GM21526 (cell line): ENCODE results near the gene RHBDL1.
"Not testable (repeated sequence)": the region's sequence is repeated elsewhere in the genome, so short reads cannot be mapped to it uniquely, and the experiment has no call there.

Source experiments
- ATAC-seq: cut with Tn5 transposase; IDR thresholded peaks from one replicate; pipeline ENCODE4 v1.9.1; 2021; ENCODE audit warnings: moderate library complexity; ENCODE audit not compliant: unreplicated experiment, low FRiP score

The RHBDL1 gene

GRCh38 chr16:684071-684794 lies 8.8 kb downstream of the RHBDL1 start, which contains the start of gene JMJD8:
TSS of gene JMJD8 (minus strand) at chr16:684334. CDS start at chr16:684319, 15 bp downstream.
- ATAC-seq, result peak; percentile 49

GRCh38 chr16:684961-685696 lies 9.7 kb downstream of the RHBDL1 start:
- no peak for ATAC-seq

GRCh38 chr16:685967-686366 lies 10.5 kb downstream of the RHBDL1 start:
- ATAC-seq, result no peak

- ATAC-seq, result no peak
Measured at GRCh38 chr16:686459-687260, 11.2 kb downstream of the RHBDL1 start.

- no peak for ATAC-seq
Measured at GRCh38 chr16:687499-687898, 12.0 kb downstream of the RHBDL1 start.

- no peak for ATAC-seq
Measured at GRCh38 chr16:689175-689897, 13.9 kb downstream of the RHBDL1 start.

- not testable (repeated sequence) for ATAC-seq
Measured at GRCh38 chr16:691242-691641, 15.8 kb downstream of the RHBDL1 start.

GRCh38 chr16:692356-693108 lies 17.1 kb downstream of the RHBDL1 start:
- no peak for ATAC-seq

- no peak for ATAC-seq
Measured at GRCh38 chr16:693364-693763, 17.9 kb downstream of the RHBDL1 start.

- no peak for ATAC-seq
Measured at GRCh38 chr16:693766-694165, 18.3 kb downstream of the RHBDL1 start.

- ATAC-seq, result no peak
Measured at GRCh38 chr16:694187-694862, 18.9 kb downstream of the RHBDL1 start.

GRCh38 chr16:694863-695354 lies 19.4 kb downstream of the RHBDL1 start:
- ATAC-seq, result no peak

- ATAC-seq, result no peak
Measured at GRCh38 chr16:695355-696089, 20.1 kb downstream of the RHBDL1 start.

GRCh38 chr16:698911-699671 lies 23.6 kb downstream of the RHBDL1 start:
- ATAC-seq, result no peak

- ATAC-seq, result no peak
Measured at GRCh38 chr16:700684-701584, 25.5 kb downstream of the RHBDL1 start.

- no peak for ATAC-seq
Measured at GRCh38 chr16:702341-702740, 26.9 kb downstream of the RHBDL1 start.

GRCh38 chr16:703406-703805 lies 27.9 kb downstream of the RHBDL1 start:
- ATAC-seq, result no peak
